Measurements from ENCODE around the gene OR56A1. TPM values are rescaled to one million over a fixed set of nuclear protein-coding genes. Genes with fewer than 3 reads are reported as not detected.

The OR56A1 gene
- total RNA-seq, 1 experiment from 2014 or later, result 0.35 TPM

- DNase-seq (ENCODE audit: low spot score), result no peak
- ATAC-seq, result no peak
- Mint-ChIP-seq H3K27ac (no peak within 1 kb of the TSS; the same call in 1 of the 2 replicates), H3K36me3 (no peaks in the 10 kb centered on the region), H3K4me1 (no peaks in the 10 kb centered on the region), H3K27me3 (ENCODE audit: low read depth) (no peaks in the 10 kb centered on the region), H3K9me3 (no peaks in the 10 kb centered on the region), H3K4me3 (no peak within 1 kb of the TSS)
- ChIA-PET POLR2A (no interaction called here), CTCF (no interaction called here)
- TF ChIP-seq CREB1 (CRISPR knock-in tag; IDR thresholded peaks at IDR 0.05) (no peak), NR1H2 (CRISPR knock-in tag; IDR thresholded peaks at IDR 0.05) (no peak)
Measured at GRCh38 chr11:6006846-6007245, 23.7 kb downstream of the OR56A1 start, which contains the start of gene OR56A4. Gene OR56A4, minus strand, starts transcription at chr11:6006946. Its CDS starts 3,954 bp downstream, at chr11:6002992.

GRCh38 chr11:6006395-6006794 is 24.2 kb downstream of the OR56A1 start:
- Mint-ChIP-seq H3K4me1 (no peaks in the 10 kb centered on the region), H3K27ac (no peak overlapping the region), H3K4me3 (no peak overlapping the region), H3K36me3 (no peaks in the 10 kb centered on the region), H3K9me3 (no peaks in the 10 kb centered on the region), H3K27me3 (ENCODE audit: low read depth) (no peaks in the 10 kb centered on the region)
- ChIA-PET POLR2A (no interaction called here), CTCF (no interaction called here)
- DNase-seq (ENCODE audit: low spot score), result no peak
- ATAC-seq, result no peak
- no peak for TF ChIP-seq SP1 (CRISPR knock-in tag; conservative IDR thresholded peaks at IDR 0.05)
- no peak for TF ChIP-seq ZNF281 (CRISPR knock-in tag; IDR thresholded peaks at IDR 0.05)
- TF ChIP-seq RELA (CRISPR knock-in tag; IDR thresholded peaks at IDR 0.05; ENCODE audit: borderline replicate concordance), result no peak
- TF ChIP-seq ELF4 (CRISPR knock-in tag; IDR thresholded peaks at IDR 0.05; ENCODE audit: low read depth), result no peak
- no peak for TF ChIP-seq MXD4 (CRISPR knock-in tag; IDR thresholded peaks at IDR 0.05; ENCODE audit: borderline replicate concordance)
- no peak for TF ChIP-seq SMAD3 (CRISPR knock-in tag; IDR thresholded peaks at IDR 0.05; ENCODE audit: borderline replicate concordance)
- no peak for TF ChIP-seq AFF4 (CRISPR knock-in tag; IDR thresholded peaks at IDR 0.05; ENCODE audit: borderline replicate concordance)
- no peak for TF ChIP-seq KAT7 (CRISPR knock-in tag; IDR thresholded peaks at IDR 0.05; ENCODE audit: borderline replicate concordance)
- TF ChIP-seq IRF2 (CRISPR knock-in tag; IDR thresholded peaks at IDR 0.05; ENCODE audit: borderline replicate concordance, low read depth), result no peak
- no peak for TF ChIP-seq MLX (CRISPR knock-in tag; IDR thresholded peaks at IDR 0.05)
- no peak for TF ChIP-seq ATF2 (CRISPR knock-in tag; IDR thresholded peaks at IDR 0.05; ENCODE audit: borderline replicate concordance, low read depth)
- TF ChIP-seq AR (CRISPR knock-in tag; IDR thresholded peaks at IDR 0.05), result no peak
- TF ChIP-seq JUN (CRISPR knock-in tag; IDR thresholded peaks at IDR 0.05), result no peak
- no peak for TF ChIP-seq ZNF425 (CRISPR knock-in tag; conservative IDR thresholded peaks at IDR 0.05)
- no peak for TF ChIP-seq PREB (CRISPR knock-in tag; IDR thresholded peaks at IDR 0.05; ENCODE audit: borderline replicate concordance)
- no peak for TF ChIP-seq JAZF1 (CRISPR knock-in tag; IDR thresholded peaks at IDR 0.05)
- no peak for TF ChIP-seq ESRRA (CRISPR knock-in tag; IDR thresholded peaks at IDR 0.05; ENCODE audit: borderline replicate concordance)

Measured in WTC11 (cell line).